Urothelium cell line (cell line): ENCODE results near the gene MTOR.
"Not testable (repeated sequence)": the region's sequence is repeated elsewhere in the genome, so short reads cannot be mapped to it uniquely, and the experiment has no call there.

Source experiments
- DNase-seq: peaks from one replicate; pipeline ENCODE4 v3.0.0; 2011; ENCODE audit warnings: low spot score, mixed read lengths
- FAIRE-seq: peaks from 2 replicates; lab custom pipeline; 2011; peaks lifted over from hg19 to GRCh38; lab: Jason Lieb, UNC

The MTOR gene

DNA sequence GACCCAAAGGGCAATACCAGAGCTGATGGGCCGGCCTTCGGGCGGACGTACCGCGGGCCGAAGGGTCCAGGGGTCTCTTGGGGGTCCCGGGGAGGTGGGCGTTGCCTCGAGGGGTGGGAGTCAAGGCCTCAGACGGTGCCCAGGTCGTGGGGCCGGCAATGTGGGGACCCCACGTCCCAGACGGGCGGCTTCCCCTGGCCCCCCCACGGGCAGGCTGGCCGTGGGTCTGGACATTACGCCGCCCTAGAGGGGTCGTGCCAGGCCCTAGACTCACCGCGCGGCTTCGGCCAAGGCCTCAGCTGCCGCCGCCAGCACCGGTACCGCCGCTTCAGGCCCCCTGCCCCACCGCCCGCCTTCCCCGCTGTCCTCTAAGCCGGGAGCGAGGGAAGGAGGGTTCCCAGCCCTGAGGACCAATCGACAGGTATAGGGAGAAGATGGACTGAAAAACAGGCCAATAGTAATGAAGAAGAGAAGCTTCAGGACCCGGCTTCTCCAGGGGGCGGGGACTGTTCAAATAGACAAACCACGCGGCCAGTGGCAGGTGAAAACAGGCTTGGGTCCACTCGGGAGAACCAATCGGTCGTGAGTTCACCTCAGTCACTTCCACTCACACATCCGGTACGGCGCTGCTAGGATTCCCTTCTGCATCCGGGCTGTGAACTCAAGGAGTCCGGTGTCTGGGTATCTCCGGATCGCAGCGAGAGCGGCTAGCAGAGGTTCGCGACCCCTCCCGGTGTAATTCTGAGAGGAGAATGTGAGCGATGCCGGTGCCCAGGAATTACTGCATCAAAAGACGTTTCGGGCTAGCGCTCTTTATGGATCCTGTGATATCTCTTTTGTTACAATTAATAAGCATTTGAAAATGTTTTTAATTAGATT is at the start of gene MTOR:
Gene MTOR, minus strand, starts transcription at position 381 of the 879 bp plus-strand sequence. CDS start 3,142 bp downstream, outside the sequence.
- peak; percentile 94 for FAIRE-seq
- peak; percentile 99 for DNase-seq

DNA sequence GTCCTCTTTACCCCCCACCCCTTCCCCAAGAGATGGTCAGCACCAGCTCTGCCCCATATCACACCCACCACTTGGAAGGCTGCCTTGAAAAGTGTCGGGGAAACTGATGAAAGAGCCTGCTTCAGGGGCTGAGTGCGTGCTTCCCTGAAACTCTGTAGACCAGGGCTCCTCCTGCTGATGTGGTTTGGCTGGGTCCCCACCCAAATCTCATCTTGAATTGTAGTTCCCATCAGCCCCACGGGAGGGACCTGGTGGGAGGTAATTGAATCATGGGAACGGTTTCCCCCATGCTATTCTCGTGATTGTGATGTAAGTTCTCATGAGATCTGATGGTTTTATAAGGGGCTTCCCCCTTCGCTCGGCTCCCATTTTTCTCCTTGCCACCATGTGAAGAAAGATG is 47.0 kb upstream of the MTOR start:
- FAIRE-seq (no peak), DNase-seq (no peak)

DNA sequence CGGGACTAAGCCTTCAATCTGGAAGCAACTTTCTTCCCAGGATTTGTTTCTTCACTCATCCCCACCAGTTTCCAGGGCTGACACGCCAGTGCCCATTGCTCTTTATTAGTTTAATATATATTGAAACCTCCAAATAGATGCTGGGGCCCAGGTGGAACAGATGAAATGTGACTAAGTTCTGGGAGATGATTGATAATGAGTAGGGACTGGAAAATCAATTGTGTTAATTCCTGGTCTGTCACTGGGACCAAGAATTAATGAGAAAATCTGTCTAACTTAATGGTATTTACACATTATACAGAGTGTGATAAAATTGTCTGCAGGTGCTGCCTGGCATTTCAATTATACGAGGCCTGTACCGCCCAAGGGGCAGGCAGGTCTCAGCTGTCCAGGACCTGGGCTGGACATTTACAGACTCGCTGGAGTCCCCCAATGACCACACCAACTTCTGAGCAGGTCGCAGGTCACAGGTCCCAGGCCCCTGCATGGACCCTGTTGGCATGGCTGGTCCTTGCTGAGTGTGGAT is 46.4 kb upstream of the MTOR start:
- FAIRE-seq (no peak), DNase-seq (no peak)

DNA sequence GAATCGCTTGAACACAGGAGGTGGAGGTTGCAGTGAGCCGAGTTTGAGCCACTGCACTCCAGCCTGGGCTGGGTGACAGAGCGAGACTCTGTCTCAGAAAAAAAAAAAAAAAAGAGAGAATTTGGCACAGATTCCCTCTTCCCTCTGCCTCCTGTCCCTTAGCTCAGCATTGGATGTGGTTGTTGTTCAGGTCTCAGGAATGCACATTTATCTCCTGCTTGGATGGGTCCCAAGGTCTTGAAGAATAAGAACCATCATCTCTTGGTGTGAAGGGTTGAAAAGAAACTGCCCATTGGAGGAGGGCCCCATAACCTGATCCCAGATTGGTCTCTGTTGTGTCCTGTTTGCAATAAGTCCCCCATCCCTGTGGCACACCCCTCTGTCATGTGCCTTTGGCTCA is 45.5 kb upstream of the MTOR start:
- no peak for FAIRE-seq
- peak; percentile 44 for DNase-seq

DNA sequence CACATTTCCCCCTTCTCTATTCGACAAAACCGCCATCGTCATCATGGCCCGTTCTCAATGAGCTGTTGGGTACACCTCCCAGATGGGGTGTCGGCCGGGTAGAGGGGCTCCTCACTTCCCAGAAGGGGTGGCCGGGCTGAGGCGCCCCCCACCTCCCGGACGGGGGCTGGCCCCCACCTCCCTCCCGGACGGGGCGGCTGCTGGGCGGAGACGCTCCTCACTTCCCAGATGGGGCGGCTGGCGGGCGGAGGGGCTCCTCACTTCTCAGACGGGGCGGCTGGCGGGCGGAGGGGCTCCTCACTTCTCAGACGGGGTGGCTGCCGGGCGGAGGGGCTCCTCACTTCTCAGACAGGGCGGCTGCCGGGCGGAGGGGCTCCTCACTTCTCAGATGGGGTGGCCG is 43.2 kb upstream of the MTOR start:
- not testable (repeated sequence) for DNase-seq, FAIRE-seq

DNA sequence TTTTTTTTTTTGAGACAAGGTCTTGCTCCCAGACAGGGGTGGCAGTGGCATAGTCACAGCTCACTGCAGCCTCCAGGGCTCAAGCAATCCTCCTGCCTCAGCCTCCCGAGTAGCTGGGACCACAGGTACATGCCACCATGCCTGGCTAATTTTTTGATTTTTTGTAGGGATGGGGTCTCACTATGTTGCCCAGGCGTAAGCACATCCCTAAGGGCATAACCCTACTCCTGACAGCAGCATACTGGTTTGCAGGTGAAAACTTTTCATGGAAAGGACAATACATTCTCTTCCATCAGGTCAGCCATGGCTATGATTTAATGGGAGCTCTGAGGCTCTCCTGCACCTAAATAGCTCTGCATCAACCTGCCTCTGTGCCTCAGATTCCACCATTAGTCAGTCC is 40.0 kb upstream of the MTOR start:
- no peak for FAIRE-seq
- no peak for DNase-seq

DNA sequence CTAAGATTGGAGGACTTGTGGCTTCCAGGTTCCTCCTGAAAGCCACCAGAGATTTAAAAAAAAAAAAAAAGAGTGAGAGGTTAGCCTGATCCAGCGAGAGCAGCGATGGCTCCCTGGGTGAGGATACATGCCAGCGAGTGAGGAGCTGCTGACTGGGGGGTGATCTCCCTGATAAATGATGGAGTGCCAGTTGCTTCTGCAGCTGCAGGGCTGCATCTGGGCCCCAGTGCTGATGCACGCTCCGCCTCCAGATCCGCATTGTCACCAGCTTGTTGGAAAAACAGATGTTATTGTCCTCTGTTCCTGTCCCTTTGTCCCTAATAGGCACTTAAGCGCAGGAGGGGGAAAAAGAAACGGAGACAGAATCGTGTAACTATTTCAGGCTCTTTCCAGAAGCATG is 39.2 kb upstream of the MTOR start:
- DNase-seq, result no peak
- no peak for FAIRE-seq

DNA sequence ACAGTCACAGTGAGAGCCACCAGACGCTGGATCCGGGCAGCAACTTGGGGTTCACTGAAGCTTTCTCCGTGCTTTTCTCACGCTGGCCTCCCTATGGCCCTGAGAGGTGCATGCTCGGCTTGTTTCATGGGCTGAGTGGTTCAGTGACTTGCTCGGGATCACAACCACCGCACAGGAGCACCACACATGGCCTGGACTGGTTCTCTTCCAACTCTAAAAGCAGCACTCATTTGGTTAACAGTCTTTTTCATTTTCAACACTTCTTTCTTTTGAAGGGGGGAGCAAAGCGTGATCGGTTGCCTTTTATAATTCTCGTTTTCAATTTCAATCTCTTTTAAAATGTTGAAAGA is 36.8 kb upstream of the MTOR start:
- DNase-seq (no peak), FAIRE-seq (no peak)

DNA sequence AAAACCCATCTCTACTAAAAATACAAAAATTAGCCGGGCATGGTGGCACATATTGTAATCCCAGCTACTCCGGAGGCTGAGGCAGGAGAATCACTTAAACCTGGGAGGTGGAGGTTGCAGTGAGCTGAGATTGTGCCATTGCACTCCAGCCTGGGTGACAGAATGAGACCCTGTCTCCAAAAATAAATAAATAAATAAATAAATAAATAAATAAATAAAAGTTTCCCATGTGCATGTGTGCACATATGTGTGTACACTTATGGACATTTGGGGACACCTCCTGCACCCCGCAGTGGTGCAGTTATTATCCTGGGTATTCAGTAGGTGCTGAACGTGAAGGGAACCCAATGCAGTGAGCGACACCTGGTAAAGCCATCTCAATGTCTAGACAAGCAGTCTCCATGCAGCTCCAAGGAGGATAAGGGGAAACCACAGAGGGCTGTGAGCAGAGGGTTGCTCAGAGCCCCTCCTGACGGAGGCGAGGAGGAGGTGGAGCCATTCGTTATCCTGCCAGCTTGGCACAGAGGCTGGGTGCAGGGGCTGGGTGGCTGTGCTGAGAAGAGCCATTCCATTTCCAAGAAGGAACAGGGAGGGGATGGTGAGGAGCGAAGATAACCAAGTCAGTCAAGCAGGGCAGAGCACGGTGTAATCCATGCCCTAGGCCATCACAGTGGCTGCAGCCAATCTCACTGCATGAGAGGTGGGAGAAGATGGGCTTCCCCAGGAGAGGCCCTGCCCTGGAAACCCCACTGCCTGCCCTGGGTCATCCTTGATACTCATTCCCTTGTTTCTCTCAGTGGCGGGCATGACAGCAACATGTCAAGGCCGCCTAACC is 36.3 kb upstream of the MTOR start:
- FAIRE-seq (no peak), DNase-seq (no peak)

DNA sequence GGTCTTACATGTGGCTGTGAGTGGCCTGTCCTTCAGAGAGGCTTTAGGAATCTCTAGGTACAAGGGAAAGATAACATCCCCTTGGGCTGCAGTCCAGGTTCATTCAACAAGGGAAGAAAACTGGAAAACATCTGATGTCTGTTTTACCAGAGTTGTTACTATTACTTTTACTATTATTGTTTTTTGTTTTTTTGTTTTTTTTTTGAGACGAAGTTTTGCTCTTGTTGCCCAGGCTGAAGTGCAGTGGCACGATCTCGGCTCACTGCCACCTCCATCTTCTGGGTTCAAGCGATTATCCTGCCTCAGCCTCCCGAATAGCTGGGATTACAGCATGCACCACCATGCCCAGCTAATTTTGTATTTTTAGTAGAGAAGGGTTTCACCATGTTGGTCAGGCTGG is 35.4 kb upstream of the MTOR start:
- not testable (repeated sequence) for FAIRE-seq, DNase-seq

DNA sequence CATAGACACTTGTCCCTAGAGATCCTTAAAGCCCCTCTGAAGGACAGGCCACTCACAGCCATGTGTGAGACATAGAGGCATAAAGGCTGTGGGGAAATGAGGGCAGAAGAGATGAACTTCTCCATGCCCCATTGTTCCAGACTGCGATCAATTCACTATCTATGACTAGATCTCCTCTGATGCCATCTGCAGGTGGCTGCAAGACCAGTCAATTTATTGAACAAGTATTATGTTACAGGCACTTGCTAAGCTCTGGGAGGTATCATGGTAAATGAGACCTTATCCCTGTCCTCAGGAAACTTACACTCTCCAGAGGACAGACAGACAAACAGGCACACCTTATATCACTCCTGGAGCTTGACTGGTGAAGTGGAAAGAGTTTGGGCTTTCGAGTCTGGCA is 33.6 kb upstream of the MTOR start:
- FAIRE-seq, result no peak
- no peak for DNase-seq

DNA sequence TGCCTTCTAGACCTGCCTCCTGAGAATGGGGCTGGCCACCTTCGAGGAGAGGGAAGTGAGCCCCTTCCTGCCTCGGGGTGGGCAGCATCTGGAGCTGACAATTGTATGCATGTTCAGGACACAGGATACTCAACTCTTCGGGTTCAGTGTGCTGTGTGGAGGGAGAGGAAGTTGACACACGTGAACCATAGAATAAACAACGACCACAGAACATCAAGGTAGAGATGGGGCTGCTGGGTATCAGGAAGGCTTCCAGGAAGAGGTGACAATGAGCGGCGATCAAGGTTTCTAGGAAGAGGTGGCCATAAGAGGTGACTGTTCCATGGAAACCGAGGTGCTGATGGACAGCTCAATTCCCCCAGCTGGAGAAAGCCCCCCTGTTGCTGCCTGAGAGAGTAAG is 32.6 kb upstream of the MTOR start:
- DNase-seq (no peak), FAIRE-seq (no peak)

DNA sequence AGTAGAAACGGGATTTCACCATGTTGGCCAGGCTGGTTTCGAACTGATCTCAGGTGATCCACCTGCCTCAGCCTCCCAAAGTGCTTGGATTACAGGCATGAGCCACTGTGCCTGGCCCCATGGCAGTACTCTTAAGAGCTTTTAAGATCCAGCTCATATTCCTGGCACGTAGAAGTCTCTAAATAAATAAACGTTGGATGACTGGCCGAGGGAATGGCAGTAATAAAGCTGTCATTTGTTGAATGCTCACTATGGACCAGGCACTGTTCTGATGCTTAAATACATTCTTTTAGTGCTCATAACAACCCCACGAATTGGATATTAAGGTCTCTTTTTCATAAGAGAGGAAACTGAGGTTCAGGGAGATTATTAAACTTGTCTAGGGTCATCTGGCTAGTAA is 31.5 kb upstream of the MTOR start:
- FAIRE-seq (no peak), DNase-seq (no peak)

DNA sequence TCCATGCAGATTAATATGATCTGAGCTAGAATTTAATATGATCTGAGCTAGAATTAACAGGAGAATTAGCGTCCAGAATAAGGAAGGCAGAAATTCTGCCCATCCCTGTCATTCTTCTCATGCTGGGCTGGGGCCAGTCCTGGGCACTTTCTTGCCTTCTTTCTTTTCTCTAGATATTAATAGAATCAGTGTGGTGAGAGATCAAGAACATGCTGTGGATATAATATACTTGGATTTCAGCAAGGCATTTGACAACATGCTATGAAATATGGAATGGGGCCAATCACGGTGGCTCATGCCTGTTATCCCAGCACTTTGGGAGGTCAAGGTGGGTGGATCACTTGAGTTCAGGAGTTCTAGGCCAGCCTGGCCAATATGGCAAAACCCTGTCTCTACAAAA is 28.7 kb upstream of the MTOR start:
- DNase-seq, result no peak
- FAIRE-seq, result no peak

DNA sequence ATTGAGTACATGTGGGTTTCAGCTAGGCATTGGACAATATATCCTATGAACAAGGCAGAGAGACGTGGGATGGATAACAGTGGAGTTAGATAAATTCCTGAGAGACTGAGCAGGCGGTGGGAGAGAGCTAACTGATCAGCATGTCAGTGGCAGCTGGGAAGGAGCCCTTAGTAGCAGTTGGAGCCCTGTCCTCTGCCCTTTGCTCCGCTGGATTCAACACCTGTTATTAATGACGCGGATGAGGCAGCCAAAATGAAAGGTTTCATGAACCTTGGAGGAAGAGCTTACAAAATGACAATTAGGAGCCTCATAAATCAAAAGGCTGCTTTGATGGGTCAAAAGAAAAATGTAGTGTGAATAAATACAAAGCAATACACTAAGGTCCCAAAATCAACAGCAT is 26.7 kb upstream of the MTOR start:
- no peak for DNase-seq
- FAIRE-seq, result no peak

DNA sequence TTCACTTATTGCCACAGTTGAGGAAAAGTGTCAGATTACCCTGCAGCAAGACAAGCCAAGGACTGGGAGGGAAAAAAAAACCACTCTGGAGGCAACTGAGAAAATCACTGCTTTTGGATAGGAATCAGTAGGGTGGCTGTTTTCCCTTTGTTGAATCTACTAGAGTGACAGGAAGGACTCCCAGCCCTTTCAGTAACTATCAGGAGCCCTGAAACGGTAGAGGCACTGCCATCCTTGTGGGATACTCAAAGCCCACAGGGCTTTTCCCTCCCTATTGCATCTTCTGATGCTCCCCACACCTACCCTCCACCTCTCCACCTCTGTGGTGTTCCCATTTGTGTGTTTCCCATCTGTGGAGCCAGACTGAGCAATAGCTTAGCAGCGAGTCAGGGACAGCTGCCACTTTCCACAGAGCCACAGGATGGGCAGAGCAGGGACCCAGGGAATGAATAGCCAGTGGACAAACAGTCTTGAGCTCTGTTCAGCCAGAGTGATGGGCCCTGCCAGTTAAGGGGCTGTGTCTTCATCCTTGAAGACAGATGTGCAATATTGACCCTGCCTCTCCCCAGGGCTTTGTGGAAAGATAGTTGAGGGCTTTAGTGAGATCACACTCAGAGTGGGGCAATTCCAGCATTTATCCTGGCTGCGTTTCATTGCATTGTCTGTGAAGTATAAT is 24.5 kb upstream of the MTOR start:
- FAIRE-seq, result no peak
- DNase-seq, result no peak

DNA sequence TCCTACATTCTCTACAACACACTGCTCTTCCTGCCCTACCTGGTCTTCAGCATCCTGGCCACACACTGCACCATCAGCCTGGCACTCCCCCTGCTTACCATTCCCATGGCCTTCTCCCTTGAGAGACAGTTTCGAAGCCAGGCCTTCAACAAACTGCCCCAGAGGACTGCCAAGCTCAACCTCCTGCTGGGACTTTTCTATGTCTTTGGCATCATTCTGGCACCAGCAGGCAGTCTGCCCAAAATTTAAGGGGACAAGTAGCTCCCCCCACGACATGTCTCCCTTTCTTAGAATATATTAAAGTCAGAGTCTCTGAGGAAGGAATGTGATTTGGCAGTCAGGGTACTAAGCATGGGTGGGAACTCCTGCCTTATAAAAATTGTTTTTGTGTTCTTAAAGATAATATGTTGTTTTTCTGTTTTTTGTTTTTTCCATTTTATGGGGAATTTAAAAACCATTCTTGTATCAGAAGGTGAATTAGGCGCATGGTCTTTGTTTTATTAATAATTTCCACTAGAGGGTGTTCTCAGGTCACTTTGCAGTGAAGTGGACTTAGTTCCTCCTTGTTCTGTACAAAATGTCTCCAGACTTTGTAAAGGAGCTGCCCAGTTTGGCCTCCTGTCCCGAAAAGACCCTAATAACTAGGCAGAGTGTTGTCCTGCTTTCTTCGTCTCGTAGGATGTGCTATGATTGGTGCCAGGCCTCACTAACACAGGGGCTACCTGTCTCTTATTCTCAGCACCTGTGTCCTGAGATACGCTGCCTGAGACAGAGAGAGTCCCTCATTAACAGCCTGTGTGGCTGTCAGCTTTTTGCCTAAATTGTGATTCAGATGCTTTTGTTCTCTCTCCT is 23.8 kb upstream of the MTOR start:
- no peak for FAIRE-seq

DNA sequence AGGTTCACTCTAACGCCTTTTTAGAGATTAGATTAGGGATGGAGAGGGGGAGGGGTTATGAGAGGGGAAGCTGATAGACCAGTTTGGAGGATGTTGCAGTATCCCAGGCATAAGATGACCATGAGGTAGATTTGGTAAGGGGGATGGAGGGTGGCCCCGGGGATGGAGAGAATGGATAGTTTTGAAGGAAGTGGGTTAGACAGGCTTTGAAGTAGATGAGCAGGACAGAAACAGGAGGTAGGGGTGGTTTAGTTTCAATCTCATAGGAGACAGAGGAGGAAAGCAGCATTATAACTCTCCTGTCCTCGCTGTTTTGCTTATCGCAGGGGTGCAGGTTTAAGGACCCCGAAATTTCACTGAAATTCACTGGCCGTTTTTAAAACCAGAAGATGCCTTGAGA is 22.4 kb upstream of the MTOR start:
- DNase-seq (no peak), FAIRE-seq (no peak)

More for the DNA sequence above, 23.8 kb upstream of the MTOR start:
- DNase-seq, result no peak

DNA sequence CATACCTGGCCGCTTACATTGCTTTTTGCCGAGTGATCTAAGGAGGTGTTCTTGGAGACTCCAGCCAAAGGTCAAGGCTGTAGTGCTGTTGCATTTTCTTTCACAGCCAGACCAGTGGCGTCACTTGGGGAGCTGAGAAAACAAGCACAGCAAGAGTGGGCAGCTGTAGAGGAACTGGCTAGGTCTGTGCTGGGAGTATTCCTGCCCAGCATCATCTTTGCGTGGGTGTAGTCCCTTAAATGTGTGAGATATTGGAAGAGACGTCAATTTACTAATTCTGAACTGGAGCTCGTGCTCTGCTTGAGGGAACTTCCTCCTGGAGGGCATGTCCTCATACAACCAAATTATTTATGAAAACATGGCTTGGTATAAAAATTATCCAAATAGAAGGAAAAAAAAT is 20.8 kb upstream of the MTOR start:
- no peak for FAIRE-seq
- no peak for DNase-seq
